CD1c-positive myeloid dendritic cell (primary cell): ENCODE data around the gene PACC1.

Experiments
- DNase-seq: peaks from one replicate; pipeline ENCODE4 v3.0.0-alpha.2; 2016; ENCODE audit errors: extremely low spot score

Gene PACC1

DNA sequence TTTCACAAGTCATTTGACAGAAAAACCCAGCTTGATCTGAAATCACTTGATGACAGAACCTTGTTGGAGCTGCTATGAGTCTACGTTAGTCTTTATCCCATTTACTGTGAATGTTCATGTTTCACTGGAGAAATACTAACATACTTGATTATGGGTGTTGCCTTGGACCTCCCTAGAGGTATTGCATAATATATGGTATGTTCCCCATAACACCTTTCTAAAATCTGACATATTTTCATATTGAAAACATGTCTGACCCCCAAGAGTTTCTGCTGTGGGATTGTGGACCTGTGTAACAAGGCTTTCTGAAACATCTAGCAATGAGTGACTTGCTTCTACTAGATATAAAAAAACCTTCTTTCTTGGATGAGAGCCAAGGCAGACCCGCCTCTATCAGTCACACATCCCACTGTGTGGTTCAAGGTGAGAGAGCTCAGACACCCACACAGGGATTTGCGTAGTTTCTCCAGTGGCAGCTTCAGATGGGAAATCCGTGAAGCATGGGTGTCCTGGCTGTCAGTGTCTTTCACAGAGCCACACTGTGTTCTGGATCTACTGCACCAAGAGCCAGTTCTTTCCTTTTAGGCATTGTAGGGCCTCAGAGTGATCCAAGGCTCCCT is 22.6 kb upstream of the PACC1 start:
- no peak for DNase-seq

GRCh38 chr1:212434992-212435391 is 20.3 kb upstream of the PACC1 start:
- no peak for DNase-seq

- DNase-seq: no peak
Observed at GRCh38 chr1:212433577-212434462, 19.1 kb upstream of the PACC1 start.

GRCh38 chr1:212432661-212433576 is 18.2 kb upstream of the PACC1 start, which contains the start of gene NENF:
Gene NENF, plus strand, starts transcription at chr1:212432920. Its CDS starts 24 bp downstream, at chr1:212432944.
- DNase-seq: peak; percentile 88

- DNase-seq: no peak
Observed at GRCh38 chr1:212432272-212432660, 17.6 kb upstream of the PACC1 start.

GRCh38 chr1:212431644-212432043 is 17.0 kb upstream of the PACC1 start:
- no peak for DNase-seq

GRCh38 chr1:212430955-212431394 is 16.3 kb upstream of the PACC1 start:
- DNase-seq: no peak

DNA sequence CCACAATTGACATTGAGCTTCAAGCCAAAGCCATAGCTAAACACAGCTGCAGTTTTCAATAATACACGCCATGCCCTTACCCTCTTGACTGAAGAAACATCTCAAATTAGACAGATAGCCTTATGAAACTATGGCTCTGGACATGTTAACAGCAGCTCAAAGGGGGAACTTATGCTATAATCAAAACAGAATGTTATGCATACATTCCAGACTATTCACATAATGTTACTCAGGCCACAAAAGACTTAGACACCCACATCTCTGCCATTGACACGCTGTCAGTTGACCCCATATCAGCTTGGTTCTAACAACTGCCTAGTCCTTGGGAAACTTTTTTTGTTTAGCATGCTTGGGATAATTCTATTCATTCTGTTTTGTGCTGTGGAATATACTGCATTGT is 15.7 kb upstream of the PACC1 start:
- DNase-seq: no peak

- DNase-seq: no peak
Observed at GRCh38 chr1:212428496-212428895, 13.8 kb upstream of the PACC1 start.

GRCh38 chr1:212423879-212424278 is 9.2 kb upstream of the PACC1 start:
- DNase-seq: no peak

DNA sequence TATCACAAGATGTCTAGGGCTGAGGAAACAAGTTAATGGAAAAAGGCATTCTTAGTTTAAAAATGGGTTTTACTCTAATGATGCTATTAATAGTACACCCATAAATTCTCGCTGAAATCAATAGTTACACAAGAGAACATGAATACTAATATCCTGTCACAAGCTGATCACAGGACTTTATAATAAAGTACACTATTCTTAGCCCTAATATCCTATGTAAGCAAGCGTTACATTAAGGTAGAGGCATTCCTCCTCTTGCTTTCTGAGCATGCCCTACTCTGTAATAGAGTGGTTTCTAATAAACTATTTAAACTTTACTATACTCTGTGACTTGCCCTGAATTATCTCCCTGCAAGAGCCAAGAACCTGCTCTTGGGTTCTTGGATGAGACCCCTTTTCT is 6.5 kb upstream of the PACC1 start:
- no peak for DNase-seq

DNA sequence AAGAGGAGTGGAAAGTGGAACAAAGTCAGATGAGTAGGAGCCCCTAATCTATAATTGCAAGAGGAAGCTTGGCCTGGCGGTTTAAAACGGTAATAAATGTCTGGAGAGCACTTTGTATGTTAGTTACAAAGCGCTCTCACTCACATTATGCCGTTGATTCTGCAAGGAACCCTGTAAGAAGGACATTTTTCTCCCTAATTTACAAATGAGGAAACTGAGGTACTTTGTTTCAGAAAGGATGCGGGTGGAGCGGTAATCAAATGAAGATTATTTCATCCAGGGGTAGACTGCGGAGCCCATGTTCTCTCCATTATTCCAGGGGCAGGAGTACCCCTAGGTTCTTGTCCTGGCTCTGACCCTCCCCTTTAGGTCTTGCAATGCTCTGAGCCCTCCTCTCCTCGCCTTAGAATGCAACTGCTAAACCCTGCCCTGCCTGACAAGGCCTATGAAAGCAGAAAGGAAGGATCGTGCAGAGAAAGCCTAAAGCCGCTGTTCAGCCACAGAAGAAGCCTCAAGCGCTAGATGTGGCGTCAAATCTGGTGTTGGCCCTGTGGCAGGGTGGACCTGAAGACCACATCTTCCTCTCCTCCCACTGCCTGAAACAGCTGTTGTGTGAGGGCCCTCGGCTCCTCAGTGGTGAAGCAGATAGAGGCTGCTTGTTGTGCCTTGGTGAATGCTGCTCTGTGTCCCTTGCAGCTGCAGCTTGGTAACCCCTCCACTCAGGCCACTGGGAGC is 588 bp upstream of the PACC1 start:
- DNase-seq: peak; percentile 51

DNA sequence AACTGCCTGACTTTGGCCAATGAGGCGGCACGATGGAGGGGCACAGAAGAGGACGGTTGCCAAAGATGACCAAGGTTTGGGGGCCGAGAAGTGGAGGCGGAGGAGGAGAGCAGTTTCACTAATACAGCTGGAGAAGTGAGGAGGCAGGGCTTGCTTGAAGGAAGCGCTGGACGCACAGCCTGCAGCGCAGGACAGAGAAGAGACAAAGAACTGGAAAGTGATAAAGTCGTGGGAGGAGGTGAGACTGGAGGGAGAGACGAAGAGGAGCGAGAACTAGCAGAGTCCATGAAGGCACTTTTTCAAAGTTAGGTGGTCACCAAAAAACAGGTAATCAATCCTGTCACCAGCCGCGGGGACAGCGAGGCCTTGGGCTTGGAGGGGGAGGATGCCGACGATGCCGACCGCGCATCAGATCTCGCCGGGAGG is 771 bp downstream of the PACC1 start:
- DNase-seq: peak; percentile 38

DNA sequence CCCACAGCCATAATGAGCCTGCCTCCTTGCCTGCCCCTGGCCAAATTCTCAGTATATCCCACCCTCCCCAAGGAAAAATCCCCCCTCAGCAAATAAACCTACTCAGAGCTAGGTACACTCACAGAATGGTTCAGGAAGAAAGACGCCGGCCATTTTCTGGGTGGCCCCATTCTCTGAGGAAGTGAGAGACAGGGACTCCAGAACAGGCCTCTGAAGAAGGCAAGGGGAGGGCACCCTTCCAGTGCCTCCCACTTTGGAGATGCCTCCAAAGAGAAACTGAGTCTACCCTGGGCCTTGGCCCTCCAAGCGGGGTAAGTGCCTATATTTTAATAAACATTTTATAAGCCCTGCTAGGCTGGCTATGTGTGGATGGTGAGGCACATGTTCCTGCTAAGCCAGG is 2.3 kb downstream of the PACC1 start:
- DNase-seq: peak; percentile 38

- peak; percentile 50 for DNase-seq
Observed at GRCh38 chr1:212410231-212410820, 4.4 kb downstream of the PACC1 start.

- DNase-seq: peak; percentile 33
Observed at GRCh38 chr1:212402666-212403321, 11.9 kb downstream of the PACC1 start.

DNA sequence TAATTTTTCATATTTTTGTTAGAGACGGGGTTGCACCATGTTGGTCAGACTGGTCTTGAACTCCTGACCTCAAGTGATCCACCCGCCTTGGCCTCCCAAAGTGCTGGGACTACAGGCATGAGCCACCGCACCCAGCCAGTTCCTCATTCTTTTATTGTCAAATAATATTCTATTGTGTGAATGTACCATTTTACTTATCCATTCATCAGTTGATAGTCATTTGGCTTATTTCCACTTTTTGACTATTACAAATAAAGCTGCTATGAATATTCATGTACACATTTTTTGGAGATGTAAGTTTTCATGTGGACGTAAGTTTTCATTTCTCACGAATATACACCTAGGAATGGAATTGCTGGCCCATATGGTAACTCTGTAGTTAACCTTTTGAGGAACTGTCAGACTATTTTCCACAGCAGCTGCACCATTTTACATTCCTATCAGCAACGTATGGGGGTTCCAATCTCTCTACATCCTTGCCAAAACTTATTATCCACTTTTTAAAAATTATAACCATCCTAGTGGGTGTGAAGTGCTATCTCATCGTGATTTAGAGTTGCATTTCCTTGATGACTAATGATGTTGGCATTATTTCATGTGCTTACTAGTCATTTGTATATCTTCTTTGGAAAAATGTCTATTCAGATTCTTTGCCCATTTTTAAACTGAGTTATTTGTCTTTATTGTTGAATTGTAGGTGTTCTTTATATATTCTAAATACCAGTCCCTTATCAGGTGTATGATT is 12.7 kb downstream of the PACC1 start:
- DNase-seq: peak; percentile 43

GRCh38 chr1:212401042-212401441 is 13.6 kb downstream of the PACC1 start:
- peak; percentile 12 for DNase-seq

DNA sequence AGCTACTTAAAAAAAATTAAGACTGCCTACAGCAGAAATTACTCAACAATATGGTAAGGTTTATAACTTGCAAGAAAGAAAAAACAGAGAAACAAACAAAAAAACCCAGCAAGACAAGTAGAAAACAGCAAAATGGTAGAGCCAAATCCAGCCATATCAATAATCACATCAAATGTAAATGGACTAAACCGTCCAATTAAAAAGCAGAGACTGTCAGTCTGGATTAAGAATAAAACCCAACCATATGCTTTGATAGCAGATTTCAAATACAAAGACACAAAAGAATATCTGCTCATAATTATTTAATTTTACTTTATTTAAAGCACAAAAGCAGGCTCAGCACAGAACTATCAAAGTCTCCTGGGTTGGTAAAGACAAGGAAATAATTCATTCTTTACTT is 17.5 kb downstream of the PACC1 start:
- no peak for DNase-seq

DNA sequence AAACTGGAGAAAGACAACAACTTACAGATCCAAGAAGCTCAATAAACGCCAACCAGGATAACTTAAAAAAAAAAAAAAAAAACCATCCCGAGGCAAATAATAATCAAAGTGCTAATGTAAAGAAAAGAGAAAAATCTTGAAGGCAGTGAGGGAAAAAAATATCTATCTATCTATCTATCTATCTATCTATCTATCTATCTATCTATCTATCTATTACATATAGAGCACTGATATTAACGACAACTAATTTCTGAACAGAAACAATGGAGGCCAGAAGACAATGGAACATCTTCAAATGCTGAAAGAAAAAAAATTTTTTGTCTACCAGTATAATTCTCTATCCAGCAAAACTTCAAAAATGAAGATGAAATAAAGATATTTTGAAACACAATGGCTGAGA is 18.0 kb downstream of the PACC1 start:
- DNase-seq: no peak
